GM21825 (cell line): Measurements from ENCODE around the gene MTA1.

Experiments
- ATAC-seq: cut with Tn5 transposase; IDR thresholded peaks from one replicate; pipeline ENCODE4 v1.9.1; 2021; ENCODE audit warnings: mild to moderate bottlenecking, moderate library complexity; ENCODE audit not compliant: unreplicated experiment

MTA1 gene

DNA sequence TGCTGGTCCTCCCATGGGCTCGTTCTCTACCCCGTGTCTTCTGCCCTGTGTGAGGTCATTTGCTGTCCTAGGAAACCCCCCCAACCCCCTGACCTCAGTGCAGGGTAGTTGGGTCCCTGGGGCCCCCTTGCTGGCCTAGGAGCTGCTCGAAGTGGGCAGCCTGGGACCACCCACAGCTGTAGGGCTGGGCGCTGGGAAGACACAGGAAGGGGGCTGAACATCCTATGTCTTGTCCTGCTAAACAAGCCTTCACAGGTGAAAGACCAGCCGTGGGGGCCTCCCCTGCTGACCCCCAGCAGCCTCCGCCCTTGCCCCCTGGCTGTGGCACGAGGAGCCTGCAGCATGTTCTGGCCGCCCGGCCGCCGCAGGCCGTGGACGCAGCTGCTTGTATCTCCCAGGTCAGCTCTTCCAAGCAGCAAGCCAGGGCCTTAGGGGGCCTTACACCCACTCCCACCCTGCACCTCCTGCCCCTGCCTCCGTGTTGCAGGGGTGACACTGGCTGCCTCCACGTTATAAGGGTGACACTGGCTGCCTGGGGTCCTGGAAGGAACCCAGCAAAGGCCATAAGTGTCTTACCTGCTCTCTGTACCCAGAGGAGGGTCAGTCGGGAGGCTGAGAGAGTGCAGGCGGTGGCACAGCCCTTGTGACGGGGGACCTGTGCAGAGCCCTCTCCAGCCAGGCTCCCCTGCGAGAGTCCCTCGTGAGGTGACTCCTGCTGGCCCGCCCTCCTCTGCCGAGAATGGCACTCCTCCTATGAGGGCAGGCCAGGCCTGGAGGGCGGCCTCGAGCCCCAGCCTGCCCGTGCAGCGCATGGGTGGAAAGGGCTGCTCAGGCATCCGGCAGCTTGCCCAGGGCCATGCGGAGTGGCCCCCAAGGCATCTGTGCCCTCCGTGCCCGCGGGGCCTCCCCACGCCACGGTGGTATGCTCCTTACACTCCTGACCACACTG is 32.8 kb upstream of the MTA1 start:
- ATAC-seq: no peak

DNA sequence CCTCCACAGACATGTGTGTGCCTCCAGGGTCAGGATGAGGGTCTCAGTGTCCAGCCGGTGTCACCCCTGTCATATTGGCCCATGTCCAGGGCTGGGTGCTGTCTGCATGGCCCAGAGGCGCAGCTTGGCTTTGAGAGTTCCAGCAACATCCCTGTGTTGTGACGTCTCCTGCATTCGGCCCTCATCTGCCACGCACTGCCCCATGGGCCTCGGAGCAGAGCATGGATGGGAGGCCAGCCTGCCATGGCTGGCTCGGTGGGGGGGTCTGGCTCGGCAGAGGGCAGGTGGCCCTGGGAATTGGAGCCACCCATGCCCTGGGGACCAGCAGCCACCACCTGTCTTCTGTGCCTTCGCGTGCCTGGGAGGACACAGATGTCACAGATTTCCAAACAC is 32.1 kb upstream of the MTA1 start:
- ATAC-seq: no peak

- no peak for ATAC-seq
Measured at GRCh38 chr14:105388110-105388951, 31.3 kb upstream of the MTA1 start.

DNA sequence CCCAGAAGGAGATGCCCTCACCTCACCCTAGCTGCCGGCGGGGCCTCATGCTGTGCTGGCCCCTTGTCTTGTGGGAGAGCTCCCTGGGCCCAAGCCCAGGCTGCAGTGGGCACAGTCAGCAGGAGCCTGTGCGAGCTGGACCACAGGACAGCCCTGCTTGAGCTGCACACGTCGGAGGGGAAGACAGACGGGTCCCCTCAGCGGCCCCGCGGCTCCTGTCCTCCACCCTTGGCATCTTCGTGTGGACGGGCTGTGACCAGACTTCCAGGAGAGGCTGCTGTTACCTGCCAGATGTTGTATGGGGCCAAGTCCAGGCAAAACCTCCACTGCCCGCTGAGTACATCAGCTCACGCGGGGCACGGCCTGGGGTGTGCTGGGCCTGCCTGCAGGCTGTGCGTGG is 30.7 kb upstream of the MTA1 start:
- ATAC-seq: no peak

- no peak for ATAC-seq
Measured at GRCh38 chr14:105389534-105389933, 30.1 kb upstream of the MTA1 start.

DNA sequence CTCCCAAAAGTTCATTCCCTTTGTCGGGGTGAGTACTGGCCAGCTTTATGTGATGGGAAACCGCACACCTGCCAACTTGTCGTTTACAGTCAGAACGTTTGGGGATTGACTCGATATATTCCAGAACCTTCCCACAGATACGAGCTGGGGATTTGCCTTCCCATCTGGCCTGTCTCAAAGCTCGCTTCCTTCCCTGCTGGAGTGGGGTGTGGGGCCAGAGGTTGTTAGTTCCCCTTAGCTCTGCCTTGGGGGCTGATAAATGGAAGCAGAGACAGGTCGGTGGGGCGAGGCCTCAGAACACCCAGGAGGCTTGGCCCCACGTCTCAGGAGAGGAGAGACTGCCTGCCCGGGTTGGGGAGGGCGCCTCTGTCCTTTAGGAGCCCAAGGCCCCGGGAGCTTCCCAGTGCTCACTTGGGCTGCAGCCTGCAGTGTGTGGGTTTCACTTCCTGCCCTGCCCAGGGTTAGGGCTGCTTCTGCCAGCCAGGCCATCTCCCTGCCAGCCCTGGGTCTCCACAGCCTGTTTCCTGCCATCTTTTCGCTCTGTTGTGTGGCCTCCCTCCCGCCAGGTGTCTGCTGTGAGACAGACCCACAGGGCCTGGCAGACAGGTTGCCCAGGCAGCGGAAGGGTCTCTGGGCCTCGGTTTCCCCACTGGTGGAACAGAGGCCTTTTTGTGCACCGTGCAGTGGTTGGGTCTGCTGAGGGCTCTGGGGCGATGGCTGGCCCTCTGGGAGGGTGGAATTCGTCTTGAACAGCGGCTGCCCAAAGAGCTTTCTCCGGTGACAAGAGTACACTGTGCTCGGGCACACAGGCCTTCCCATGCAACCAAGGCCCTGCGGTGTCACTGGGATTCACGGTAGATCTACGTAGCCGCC is 29.4 kb upstream of the MTA1 start:
- no peak for ATAC-seq

DNA sequence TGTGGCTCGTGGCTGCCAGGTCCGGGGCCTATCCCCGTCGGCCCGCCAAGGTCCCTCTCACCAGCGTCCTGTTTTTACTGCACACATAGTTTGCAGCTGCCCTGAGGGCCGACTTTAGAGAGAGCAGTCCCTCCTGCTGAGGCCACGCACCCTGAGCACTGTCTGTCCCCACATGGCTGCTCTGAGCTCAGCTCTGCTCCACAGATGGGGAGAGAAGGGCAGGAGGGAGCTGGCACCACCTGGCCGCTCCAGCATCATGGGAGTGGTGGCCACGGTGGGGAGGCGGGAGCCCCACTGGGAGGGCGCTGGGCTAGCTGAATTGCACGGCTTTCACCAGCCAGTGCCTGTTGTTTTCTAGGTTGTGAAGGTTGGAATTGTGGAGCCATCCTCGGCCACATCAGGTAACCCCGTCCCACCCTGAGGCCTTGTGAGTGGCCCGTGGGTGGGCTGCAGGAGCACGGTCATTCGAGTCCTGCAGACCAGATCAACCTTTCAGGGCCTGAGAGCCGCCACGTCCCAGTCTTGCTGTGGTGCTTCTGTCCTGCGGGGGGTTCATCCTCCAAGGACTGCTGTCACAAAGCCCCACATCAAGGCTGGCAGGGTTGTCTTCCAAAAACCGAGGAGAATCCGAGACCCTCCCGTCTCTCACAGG is 28.7 kb upstream of the MTA1 start:
- no peak for ATAC-seq

GRCh38 chr14:105391541-105391940 is 28.1 kb upstream of the MTA1 start:
- ATAC-seq: no peak

DNA sequence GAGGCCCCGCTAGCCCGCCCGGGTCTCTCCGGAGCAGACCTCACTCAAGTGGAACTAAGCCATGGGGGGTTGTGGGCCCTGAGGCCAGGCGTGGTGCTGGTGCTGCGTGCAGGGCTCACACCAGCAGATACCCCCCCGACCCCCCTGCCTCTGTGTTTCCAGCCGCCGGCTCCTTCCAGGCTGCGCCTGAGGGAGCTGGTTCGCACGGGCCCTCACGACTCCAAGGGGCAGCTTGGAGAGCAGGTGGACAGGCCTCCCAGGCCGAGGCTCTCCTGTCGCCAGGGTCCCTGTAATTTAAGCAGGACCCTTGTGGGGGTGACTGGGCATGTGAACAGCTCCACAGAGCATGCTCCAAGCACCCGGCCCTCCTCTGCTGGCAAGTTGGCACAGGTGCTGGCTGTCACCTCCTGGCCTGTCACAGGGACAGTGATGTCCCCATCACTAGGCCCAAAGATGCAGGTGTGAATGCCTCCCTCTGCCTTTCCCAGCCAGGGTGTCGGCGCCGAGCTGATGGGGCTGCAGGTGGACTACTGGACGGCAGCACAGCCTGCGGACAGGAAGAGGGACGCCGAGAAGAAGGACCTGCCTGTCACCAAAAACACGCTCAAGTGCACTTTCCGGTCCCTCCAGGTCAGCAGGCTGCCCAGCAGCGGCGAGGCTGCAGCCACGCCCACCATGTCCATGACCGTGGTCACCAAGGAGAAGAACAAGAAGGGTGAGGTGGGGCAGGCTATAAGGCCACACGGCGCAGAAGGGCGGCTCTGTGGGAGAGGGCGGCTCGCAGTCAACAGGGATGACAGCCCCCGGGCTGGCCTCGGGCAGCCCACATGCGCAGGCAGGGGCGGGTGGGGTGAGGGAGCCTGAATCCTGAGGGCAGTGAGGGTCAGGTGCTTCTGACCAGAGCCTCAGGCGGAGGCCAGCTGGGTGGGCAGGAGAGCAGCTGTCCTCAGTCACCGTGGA is 27.2 kb upstream of the MTA1 start:
- no peak for ATAC-seq

DNA sequence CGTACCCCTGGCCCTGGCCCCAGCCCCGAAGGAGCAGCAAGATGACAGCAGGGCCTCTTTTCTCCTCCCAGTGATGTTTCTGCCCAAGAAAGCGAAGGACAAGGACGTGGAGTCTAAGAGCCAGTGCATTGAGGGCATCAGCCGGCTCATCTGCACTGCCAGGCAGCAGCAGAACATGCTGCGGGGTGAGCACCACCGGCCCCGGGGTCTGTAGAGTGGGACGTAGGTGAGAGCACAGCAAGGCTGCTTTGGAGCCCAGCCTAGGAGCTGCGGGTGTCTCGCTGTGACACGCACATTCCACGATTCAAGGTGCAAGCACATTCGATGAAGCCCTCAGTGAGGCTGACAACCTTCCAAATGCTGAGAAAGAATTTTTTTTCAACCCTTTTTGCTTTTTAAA is 26.5 kb upstream of the MTA1 start:
- ATAC-seq: no peak

GRCh38 chr14:105394714-105395537 is 24.7 kb upstream of the MTA1 start:
- ATAC-seq: no peak

GRCh38 chr14:105395538-105395854 is 24.1 kb upstream of the MTA1 start:
- no peak for ATAC-seq

DNA sequence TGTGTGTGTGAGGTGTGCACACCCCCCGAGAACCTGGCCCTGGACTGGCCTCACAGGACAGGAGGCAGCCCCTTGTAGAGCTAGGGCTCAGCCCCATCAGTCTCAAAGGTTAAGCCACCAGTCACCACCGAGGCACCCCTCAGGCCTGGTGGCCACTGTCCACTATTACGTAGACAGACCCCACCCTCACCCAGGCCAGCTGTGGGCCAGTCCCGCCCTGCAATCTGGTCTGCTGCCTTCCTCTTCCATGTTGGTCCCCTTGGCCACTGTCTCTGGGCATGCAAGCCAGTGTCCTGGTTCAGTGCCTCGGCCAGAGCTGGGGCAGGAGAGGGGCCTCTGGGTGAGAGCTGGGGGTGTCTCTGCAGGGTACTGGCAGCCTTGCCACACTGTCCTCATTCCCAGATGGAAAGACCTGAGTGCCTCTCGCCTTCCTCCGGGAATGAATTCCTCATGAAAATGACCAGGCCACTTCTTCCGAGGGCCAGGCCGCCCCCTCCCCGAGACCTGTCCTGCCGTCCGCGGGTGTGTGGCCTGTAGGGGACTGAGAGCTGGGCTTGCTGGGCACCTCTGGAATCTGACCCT is 22.2 kb upstream of the MTA1 start:
- no peak for ATAC-seq

GRCh38 chr14:105398044-105398725 is 21.4 kb upstream of the MTA1 start, which contains the start of gene TEX22:
Gene TEX22, plus strand, starts transcription at chr14:105398538. Its CDS starts 803 bp downstream, at chr14:105399341.
- peak; percentile 78 for ATAC-seq

- peak; percentile 19 for ATAC-seq
Measured at GRCh38 chr14:105398726-105399465, 20.7 kb upstream of the MTA1 start.

GRCh38 chr14:105399466-105399775 is 20.2 kb upstream of the MTA1 start:
- no peak for ATAC-seq

- ATAC-seq: no peak
Measured at GRCh38 chr14:105400016-105400415, 19.6 kb upstream of the MTA1 start.
